HG03378 (cell line): ENCODE measurements around the gene ELOVL1.

Experiments
- ATAC-seq: cut with Tn5 transposase; IDR thresholded peaks from one replicate; pipeline ENCODE4 v1.9.1; 2021; ENCODE audit warnings: mild to moderate bottlenecking, moderate library complexity; ENCODE audit not compliant: unreplicated experiment

The ELOVL1 gene

DNA sequence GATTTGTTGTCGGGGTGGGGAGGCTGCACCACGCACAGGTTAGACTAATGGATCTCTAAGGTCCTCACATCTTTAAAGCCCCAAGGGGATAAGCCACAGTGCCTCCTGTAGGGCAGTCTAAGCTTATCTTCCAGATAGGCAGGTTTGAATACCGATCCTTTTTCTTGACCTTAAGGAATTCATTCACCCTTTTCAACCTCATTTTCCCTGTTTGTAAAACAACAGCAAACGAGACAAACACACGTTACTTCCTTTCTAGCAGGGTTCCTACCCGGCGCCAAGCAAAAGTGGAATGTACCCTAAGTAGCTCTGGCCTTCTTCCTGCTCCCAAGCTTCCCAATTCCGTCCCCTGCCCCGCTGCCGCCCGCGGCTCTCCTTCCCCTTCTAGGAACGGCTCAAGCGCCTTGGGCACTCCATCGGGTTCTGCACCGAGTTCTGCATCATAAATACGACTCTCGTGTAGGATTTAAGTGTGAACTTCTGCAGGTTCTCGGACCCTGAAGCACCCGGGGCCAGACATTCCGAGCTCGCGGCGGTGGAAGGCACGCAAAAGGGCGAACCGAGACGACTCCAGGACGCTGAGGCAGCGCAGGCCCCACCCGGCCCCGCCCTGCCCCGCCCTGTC lies 9.6 kb downstream of the ELOVL1 start:
- ATAC-seq: peak; percentile 14

GRCh38 chr1:43357251-43357650 lies 10.6 kb downstream of the ELOVL1 start:
- no peak for ATAC-seq

- no peak for ATAC-seq
Observed at GRCh38 chr1:43354936-43355335, 12.9 kb downstream of the ELOVL1 start.

- no peak for ATAC-seq
Observed at GRCh38 chr1:43354471-43354870, 13.3 kb downstream of the ELOVL1 start.

GRCh38 chr1:43352881-43353280 lies 14.9 kb downstream of the ELOVL1 start:
- ATAC-seq: no peak

DNA sequence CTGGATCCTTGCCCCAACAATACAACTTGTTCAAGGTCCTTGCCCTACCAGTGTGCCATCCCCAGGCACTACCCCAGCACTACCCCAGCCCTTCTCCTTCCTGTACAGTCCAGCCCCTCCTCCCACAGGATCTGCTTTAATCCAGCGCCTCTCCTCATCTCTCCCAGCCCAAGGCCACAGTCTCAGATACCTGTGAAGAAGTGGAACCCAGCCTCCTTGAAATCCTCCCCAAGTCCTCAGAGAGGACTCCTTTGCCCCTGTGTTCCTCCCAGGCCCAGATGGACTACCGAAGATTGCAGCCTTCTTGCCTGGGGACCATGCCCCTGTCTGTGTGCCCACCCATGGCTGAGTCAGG lies 15.5 kb downstream of the ELOVL1 start:
- no peak for ATAC-seq

DNA sequence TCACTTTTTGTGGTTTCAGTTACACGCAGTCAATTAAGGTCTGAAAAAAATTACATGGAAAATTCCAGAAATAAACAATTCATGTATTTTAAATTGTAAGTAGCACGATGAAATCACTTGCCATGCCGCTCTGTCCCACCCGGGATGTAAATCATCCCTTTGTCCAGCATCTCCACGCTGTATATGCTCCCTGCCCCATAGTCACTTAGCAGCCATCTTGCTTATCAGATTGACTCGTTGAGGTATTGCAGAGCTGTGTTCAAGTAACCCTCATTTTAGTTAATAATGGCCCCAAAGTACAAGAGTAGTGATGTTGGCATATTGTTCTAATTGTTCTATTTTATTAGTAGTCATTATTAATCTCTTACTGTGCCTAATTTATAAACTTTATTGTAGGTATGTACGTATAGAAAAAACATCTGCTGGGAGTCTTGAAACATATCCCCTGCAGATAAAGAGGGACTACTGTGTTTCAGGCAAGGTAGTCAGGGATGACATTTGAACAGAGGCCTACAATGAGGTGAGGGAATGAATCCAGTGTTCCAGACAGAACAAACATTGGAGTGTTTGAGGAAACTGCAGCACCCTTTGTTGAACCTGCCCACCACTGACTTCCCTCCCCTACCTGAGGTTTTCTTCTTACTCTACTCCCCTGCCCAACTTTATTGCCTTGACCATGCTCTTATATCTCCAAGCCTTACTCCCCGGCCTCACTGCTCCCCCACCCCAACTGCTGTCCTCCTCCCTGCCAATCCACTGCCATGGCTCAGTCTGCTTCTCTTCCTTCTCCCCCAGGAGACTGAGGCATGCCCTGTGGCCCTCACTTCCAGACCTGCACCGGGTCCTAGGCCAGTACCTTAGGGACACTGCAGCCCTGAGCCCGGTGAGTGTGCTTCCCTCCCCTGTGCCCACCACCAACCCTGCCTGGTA lies 16.1 kb downstream of the ELOVL1 start:
- ATAC-seq: no peak

GRCh38 chr1:43350976-43351375 lies 16.8 kb downstream of the ELOVL1 start:
- ATAC-seq: no peak

DNA sequence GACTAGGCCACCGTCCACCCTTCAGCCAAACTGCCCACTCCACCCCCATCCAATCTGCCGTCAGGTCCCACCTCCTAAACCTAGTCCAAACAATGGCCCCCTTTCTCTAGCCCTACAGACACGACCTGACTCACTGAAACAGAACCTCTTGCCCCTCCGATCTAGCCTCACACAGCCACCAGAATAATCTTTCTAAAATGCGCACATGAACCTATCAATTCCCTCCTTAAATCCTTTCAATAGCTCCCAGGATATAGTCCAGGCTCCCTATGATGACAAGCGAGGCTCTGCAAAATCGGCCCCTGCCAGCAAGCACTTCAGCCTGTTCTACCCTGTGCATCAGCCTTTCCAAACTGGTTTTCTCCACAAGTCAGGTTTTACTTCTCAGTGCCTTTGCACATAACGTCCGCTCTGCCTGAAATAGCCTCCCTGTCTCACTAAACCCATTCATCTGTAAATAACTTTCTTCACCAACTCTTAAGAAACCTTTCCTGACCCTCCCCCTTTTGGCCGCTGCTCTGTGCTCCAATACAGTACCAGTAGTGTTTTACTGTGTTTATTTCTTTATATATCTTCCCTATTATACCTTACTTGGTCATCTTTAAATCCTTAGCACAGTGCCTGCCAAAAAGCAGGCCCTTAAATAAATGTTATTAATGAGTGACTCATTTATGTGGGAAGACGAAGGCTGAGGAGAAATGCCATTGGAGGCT lies 18.1 kb downstream of the ELOVL1 start:
- ATAC-seq: no peak

- peak; percentile 58 for ATAC-seq
Observed at GRCh38 chr1:43348809-43349593, 18.8 kb downstream of the ELOVL1 start.

DNA sequence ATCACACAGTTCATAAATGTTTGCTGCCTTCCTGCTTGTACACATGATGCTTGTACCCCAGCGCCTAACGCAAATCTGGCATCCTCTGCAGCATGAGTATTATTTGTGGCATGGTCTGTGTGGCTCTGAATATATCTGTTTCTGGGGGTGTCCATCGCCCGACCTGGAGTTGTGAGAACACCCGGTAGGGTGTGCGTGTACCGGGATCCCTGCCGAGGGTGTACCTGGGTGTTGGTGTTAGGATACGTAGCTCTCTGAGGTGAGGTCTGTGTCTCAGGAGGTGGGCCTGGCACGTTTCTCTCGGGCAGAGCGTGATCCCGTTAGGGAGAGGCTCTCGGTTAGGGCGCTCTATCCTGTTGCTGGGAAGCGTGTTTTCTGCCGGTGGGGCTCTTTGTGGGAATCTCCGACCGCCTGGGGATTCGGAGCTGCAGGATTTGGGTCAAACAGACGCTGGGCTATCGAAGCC lies 19.4 kb downstream of the ELOVL1 start:
- no peak for ATAC-seq

- no peak for ATAC-seq
Observed at GRCh38 chr1:43346636-43347035, 21.2 kb downstream of the ELOVL1 start.

- ATAC-seq: no peak
Observed at GRCh38 chr1:43345120-43345519, 22.7 kb downstream of the ELOVL1 start.

GRCh38 chr1:43344267-43344850 lies 23.5 kb downstream of the ELOVL1 start:
- no peak for ATAC-seq

DNA sequence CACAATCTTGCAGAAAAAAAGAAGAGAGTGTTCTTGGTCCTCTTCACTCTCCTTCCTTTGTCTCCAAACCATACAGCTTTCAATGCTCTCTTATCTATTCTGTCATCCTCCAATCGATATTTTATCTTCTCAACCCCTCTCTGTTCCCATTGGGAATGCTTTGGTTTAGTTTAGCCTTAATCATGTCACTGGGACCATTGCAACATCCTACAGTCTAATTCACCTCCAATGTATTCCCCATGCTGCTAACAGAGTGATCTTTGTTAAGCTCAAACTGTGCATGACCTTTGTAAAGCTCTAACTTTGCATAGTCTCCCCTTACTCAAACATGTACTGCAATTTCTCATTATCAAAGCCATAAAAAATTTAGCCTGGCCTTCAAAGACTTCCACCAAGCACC lies 27.3 kb downstream of the ELOVL1 start:
- ATAC-seq: no peak

DNA sequence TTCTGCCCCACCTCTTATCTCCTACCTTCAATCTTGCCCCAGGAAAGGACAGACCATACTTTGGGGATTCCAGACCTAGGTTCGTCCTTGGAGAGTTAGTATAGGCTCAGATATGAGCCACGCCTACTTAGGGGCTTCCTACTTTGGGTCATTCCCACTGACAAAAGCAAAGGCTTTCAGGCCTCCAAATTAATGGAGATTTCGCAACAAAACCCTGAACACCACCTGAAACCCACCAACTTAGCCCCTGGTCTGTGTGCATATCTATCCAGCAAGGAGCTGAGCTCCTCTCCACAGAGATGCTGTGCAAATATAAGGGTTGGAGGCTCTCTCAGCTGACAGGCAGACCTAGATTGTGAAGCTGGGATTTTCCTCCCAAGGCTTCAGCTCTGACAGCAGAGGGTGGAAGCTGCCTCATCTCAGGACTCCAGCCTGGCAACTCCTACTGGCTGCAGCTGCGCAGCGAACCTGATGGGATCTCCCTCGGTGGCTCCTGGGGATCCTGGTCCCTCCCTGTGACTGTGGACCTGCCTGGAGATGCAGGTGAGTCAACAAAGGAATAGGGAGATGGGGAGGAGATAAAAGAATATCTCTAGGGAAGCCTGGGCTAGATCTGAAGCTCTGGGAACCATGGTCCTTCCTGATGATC lies 28.1 kb downstream of the ELOVL1 start:
- ATAC-seq: no peak

DNA sequence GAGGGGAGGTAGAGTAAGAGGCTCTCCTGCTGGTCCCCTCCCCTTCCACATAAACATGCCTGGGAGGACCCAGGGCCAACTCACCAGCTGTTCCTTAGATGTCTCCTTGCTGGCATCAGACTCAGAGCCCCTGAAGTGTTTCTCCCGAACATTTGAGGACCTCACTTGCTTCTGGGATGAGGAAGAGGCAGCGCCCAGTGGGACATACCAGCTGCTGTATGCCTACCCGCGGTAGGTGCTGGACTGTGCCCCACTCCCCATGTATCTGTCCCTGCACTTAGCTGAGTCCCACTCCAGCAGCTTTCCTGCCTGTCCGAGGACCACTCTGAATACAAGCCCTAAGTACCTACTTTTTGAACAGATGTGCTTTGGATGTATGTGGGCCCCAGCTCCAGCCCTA lies 29.8 kb downstream of the ELOVL1 start:
- no peak for ATAC-seq

DNA sequence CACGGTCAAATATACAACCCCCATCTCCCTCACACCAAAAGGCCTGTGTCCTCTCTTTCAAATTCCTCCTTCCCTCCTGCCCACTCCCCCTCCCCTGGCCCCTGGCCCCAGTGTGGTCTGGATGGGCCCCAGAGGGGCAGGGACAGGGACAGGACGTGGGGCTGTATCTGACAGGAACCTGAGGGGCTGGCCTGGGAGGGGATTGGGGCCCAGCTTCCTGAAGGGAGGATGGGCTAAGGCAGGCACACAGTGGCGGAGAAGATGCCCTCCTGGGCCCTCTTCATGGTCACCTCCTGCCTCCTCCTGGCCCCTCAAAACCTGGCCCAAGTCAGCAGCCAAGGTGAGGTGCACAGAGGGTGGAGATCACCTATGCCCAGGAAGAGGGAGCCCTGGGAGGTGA lies 30.2 kb downstream of the ELOVL1 start, which contains the start of gene MPL:
Gene MPL (plus strand): TSS at position 231 of the 400 bp plus-strand sequence. CDS start 31 bp downstream, at position 262.
- ATAC-seq: no peak

DNA sequence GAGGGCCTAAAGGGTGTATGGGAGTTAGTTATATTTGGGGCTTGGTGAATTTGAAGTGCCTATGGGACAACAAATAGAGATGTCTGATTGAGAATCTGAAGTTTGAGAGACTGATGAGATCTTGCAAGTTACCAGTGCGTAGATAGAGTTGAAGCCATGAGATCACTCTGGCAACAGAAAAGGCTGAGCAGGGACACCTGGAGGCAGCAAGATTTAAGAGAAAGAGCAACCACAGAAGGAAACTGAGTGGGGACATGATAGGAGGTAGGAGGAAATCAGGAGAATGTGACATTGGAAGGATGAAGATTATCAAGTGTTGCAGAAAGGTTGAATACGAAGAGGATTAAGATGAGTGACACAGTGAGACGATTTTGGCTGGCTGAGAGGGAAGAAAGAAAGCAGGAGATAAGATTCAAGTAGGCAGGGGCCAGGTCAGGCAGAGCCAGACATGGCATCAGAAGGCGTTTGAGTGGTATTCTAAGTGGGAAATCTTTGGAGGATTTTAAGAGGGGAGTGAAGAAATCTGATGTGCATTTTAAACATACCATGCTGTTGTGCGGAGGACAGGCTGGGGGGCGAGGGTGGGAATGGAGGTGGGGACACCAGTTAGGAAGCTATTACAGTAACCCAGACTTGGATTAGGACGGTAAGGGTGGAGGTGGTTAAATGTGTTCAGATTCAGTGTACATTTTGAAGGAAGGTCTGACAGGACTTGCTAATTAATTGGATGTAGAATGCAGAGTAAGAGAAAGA lies 33.2 kb downstream of the ELOVL1 start:
- ATAC-seq: no peak
